ENCODE results near the gene HCRTR1. TPM values are rescaled to one million over a fixed set of nuclear protein-coding genes. Genes with fewer than 3 reads are reported as not detected.

HCRTR1 gene
- total and polyA plus RNA-seq, 7 donors: 0.03 TPM; not detected in 6

DNA sequence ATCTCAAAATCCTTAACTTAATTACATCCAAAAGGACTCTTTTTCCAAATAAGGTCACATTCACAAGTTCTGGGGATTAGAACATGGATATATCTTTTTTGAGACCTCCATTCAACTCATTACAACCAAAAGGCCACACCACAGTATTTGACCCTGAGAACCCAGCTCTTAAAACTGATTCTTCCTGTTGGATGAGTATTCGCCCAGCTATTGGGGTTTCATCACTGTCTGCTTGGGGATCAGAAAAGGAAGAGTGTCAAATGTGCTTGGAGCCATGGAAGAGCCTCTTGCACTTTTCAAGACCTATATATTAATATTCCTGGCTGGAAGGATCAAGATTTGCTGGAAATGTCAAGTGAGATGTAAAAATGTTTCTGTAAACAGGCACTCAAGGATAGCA, 46.6 kb upstream of the HCRTR1 start:
- 88 to 90% methylated on average over 1 of the region's 1 CpG for WGBS, 2 donors
- no peak overlapping the region for H3K27ac ChIP-seq
- intact Hi-C loops (cut with DNase I): no loop called here
- no peak for DNase-seq
- H3K4me3 ChIP-seq: no peak overlapping the region
- no peaks in the 10 kb centered on the region for H3K27me3 ChIP-seq
- no peaks in the 10 kb centered on the region for H3K36me3 ChIP-seq
- peaks cover 0 to 31% (median 27%) of the 10 kb centered on the region in 4 donors for H3K4me1 ChIP-seq
- TF ChIP-seq POLR2A (IDR thresholded peaks at IDR 0.05): no peak
- TF ChIP-seq EP300 (IDR thresholded peaks at IDR 0.05): no peak
- TF ChIP-seq, protein P1, sequence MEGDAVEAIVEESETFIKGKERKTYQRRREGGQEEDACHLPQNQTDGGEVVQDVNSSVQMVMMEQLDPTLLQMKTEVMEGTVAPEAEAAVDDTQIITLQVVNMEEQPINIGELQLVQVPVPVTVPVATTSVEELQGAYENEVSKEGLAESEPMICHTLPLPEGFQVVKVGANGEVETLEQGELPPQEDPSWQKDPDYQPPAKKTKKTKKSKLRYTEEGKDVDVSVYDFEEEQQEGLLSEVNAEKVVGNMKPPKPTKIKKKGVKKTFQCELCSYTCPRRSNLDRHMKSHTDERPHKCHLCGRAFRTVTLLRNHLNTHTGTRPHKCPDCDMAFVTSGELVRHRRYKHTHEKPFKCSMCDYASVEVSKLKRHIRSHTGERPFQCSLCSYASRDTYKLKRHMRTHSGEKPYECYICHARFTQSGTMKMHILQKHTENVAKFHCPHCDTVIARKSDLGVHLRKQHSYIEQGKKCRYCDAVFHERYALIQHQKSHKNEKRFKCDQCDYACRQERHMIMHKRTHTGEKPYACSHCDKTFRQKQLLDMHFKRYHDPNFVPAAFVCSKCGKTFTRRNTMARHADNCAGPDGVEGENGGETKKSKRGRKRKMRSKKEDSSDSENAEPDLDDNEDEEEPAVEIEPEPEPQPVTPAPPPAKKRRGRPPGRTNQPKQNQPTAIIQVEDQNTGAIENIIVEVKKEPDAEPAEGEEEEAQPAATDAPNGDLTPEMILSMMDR (IDR thresholded peaks at IDR 0.05): no peak
- TF ChIP-seq POLR2AphosphoS5 (IDR thresholded peaks at IDR 0.05): no peak
- H3K9me3 ChIP-seq: no peaks in the 10 kb centered on the region

DNA sequence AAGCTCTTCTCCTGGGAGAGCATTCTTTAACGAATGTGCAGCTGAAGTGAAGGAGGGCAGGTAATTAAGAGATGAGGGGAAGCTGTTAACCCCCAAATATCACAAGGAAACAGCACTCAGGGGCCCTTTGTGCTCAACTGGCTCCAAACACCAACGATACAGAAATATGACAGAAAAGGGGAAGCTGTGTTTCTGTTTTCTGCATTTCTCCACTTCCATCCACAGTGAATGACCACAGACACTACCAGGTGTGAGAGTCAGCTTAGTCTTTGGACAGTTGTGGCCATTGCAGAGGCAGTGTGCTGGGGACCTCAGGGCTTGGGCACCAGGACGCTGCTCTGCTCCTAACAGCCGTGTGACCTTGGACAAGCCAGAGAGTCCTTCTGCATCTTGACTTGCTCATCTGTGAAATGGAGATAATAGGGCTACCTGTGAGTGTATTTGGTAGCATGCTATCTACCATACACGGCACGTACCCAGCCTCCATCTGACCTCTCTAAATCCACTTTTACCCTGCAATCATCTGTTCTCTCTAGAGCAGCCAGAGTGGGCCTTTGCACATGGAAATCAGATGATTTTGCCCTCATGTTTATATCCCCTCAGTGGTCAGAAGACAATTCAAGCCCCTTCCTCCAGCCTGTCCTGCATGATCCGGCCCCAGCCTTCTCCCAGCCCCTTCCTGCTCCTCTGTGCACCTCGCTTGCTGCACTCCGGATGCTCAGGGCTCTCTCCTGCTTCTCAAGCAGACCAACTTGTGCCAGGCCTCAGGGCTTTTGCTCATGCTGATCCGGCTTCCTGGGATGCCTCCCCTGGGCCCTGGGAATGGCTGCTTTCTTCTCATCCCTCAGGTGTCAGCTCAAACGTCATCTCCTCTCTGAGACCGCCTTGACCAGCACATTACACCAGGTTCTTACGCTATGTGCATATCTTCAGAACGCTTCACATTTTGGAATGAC, 45.9 kb upstream of the HCRTR1 start:
- Histone ChIP-seq H3K4me3 (no peak overlapping the region), H3K4me1 (peaks cover 0 to 34% (median 32%) of the 10 kb centered on the region in 4 donors), H3K9me3 (no peaks in the 10 kb centered on the region), H3K36me3 (no peaks in the 10 kb centered on the region), H3K27me3 (no peaks in the 10 kb centered on the region), H3K27ac (no peak overlapping the region)
- WGBS, 2 donors: 81 to 87% methylated on average over 14 of the region's 14 CpGs
- peak; percentile 28 for DNase-seq
- intact Hi-C loops (cut with DNase I): no loop called here
- no peak for TF ChIP-seq POLR2AphosphoS5 (IDR thresholded peaks at IDR 0.05)
- no peak for TF ChIP-seq POLR2A (IDR thresholded peaks at IDR 0.05)
- no peak for TF ChIP-seq EP300 (IDR thresholded peaks at IDR 0.05)
- TF ChIP-seq, protein P1 (IDR thresholded peaks at IDR 0.05): no peak

DNA sequence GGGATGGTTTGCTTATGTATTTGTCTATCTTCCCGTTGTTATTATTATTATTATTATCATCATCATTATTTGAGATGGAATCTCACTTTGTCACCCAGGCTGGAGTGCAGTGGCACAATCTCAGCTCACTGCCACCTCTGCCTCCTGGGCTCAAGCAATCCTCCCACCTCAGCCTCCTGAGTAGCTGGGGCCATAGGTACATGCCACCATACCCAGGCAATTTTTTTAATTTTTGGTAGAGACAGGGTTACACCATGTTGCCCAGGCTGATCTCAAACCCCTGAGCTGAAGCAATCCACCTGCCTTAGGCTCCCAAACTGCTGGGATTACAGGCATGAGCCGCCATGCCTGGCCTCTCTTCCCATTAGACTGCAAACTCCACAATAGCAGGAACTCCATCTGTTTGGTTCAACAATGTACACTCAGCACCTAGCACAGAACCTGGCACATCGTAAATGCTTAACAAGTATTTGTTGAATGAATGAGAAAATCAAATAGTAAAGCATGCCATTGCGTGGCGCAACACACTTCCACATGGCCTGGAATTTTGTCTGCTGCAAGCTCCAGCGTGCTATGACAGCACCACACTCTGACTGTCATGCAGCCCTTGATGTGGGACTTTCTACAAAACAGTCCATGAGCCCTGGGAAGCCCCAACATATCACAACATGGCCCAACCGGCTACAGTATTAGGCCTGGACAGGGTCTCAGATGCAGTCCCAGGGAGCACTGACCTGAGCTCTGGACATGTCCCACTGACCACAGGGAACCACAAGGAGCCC, 45.0 kb upstream of the HCRTR1 start:
- no peaks in the 10 kb centered on the region for H3K36me3 ChIP-seq
- peaks cover 0 to 37% (median 32%) of the 10 kb centered on the region in 4 donors for H3K4me1 ChIP-seq
- no peak overlapping the region for H3K4me3 ChIP-seq
- intact Hi-C loops (cut with DNase I): no loop called here
- 69 to 85% methylated on average over 7 of the region's 7 CpGs for WGBS, 2 donors
- no peaks in the 10 kb centered on the region for H3K9me3 ChIP-seq
- H3K27me3 ChIP-seq: no peaks in the 10 kb centered on the region
- TF ChIP-seq EP300 (IDR thresholded peaks at IDR 0.05): no peak
- H3K27ac ChIP-seq: peak overlapping the region; percentile 94 to 98 (median 96)
- peak; percentile 32 for DNase-seq

DNA sequence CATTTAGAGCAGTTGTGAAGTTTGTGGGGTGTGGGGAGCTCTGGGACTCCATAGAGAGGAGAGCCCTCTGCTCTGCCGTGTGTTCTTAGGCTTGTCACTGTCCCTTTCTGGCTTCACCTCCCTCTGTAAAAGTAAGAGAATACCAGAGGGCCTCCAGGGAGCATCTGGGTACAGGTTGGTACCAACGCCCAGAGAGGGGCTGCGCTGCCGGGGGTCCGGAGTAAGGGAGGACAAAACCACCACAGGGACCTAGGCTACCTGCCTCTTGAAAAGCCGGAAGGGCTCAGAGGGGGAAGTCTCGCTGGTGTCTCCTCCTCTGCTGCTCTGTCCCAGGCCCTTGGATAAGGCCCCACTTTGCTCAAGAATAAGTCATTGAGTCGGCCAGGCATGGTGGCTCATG, 44.2 kb upstream of the HCRTR1 start:
- intact Hi-C loops (cut with DNase I): no loop called here
- H3K4me1 ChIP-seq: peaks cover 0 to 39% (median 34%) of the 10 kb centered on the region in 4 donors
- DNase-seq: peak; percentile 40

More for the DNA sequence above, 44.2 kb upstream of the HCRTR1 start:
- H3K27ac ChIP-seq: peak overlapping the region; percentile 94 to 98 (median 96)
- TF ChIP-seq EP300 (IDR thresholded peaks at IDR 0.05) (no peak), POLR2A (IDR thresholded peaks at IDR 0.05) (no peak), POLR2AphosphoS5 (IDR thresholded peaks at IDR 0.05) (no peak)
- TF ChIP-seq, protein P1 (IDR thresholded peaks at IDR 0.05): no peak
- no peaks in the 10 kb centered on the region for H3K27me3 ChIP-seq
- H3K36me3 ChIP-seq: no peaks in the 10 kb centered on the region
- no peaks in the 10 kb centered on the region for H3K9me3 ChIP-seq
- 68 to 87% methylated on average over 8 of the region's 8 CpGs for WGBS, 2 donors
- no peak overlapping the region for H3K4me3 ChIP-seq

All from sigmoid colon (tissue), 7 donors.